Measurements from ENCODE around the gene NFATC2. TPM values are rescaled to one million over a fixed set of nuclear protein-coding genes. Genes with fewer than 3 reads are reported as not detected.

NFATC2 gene
- total RNA-seq, 1 experiment from 2014 or later, result 5.0 TPM

GRCh38 chr20:51393571-51393970 is 148.9 kb downstream of the NFATC2 start:
- Histone ChIP-seq H3K79me2 (ENCODE audit: insufficient read depth, low read length) (no peaks in the 10 kb centered on the region), H3K4me1 (ENCODE audit: control insufficient read depth in 1 of 2, insufficient read depth in 2 of 2, low read length in 2 of 2) (no peaks in the 10 kb centered on the region), H2AFZ (ENCODE audit: low read depth, low read length, poor library complexity, severe bottlenecking) (no peak overlapping the region), H3K4me3 (replicated peaks in 1 of 2; ENCODE audit: low read depth in 1 of 2, low read length in 2 of 2) (no peak overlapping the region), H4K20me1 (ENCODE audit: insufficient read depth) (no peaks in the 10 kb centered on the region), H3K27ac (ENCODE audit: low read depth, low read length) (no peak overlapping the region), H3K9me3 (ENCODE audit: control insufficient read depth in 1 of 2, insufficient read depth in 1 of 2, low read depth in 1 of 2, low read length in 2 of 2) (no peaks in the 10 kb centered on the region), H3K36me3 (ENCODE audit: control insufficient read depth in 1 of 2, insufficient read depth in 2 of 2, low read length in 2 of 2) (no peaks in the 10 kb centered on the region), H3K4me2 (ENCODE audit: low read length) (no peak overlapping the region), H3K27me3 (ENCODE audit: insufficient read depth, low read length) (no peaks in the 10 kb centered on the region), H3K9ac (ENCODE audit: low read length) (no peak overlapping the region), H3K9me2 (ENCODE audit: insufficient read depth) (no peaks in the 10 kb centered on the region)
- TF ChIP-seq ATF3 (IDR thresholded peaks at IDR 0.05), result no peak
- no peak for TF ChIP-seq POLR2A (IDR thresholded peaks at IDR 0.05; ENCODE audit: borderline replicate concordance, extremely low read depth, insufficient read depth, insufficient read length)
- no peak for TF ChIP-seq RAD21 (IDR thresholded peaks at IDR 0.05; ENCODE audit: low read depth)
- no peak for TF ChIP-seq REST (IDR thresholded peaks at IDR 0.05; ENCODE audit: low read depth)
- TF ChIP-seq YY1 (IDR thresholded peaks at IDR 0.05; ENCODE audit: extremely low read depth, insufficient replicate concordance, low read depth, low read length), result no peak
- TF ChIP-seq EGR1 (IDR thresholded peaks at IDR 0.05; ENCODE audit: low read depth), result no peak
- no peak for TF ChIP-seq JUND (IDR thresholded peaks at IDR 0.05)
- no peak for TF ChIP-seq MAX (IDR thresholded peaks at IDR 0.05)
- no peak for TF ChIP-seq CTCF (IDR thresholded peaks at IDR 0.05 in 2 of 3, conservative IDR thresholded peaks at IDR 0.05 in 1 of 3; ENCODE audit: borderline replicate concordance in 1 of 3, insufficient read depth in 1 of 3, low read depth in 2 of 3, low read length in 2 of 3)
- TF ChIP-seq ZFX (IDR thresholded peaks at IDR 0.05), result no peak
- TF ChIP-seq FOSL1 (IDR thresholded peaks at IDR 0.05; ENCODE audit: low read depth), result no peak
- TF ChIP-seq SIN3A (IDR thresholded peaks at IDR 0.05; ENCODE audit: low read depth), result no peak
- no peak for TF ChIP-seq CBX3 (IDR thresholded peaks at IDR 0.05; ENCODE audit: low read depth)
- no peak for TF ChIP-seq ELF1 (IDR thresholded peaks at IDR 0.05; ENCODE audit: borderline replicate concordance, low read depth)
- TF ChIP-seq ZBTB33 (IDR thresholded peaks at IDR 0.05; ENCODE audit: extremely low read depth, insufficient replicate concordance, low read length), result no peak
- TF ChIP-seq SRF (IDR thresholded peaks at IDR 0.05; ENCODE audit: low read depth), result no peak
- TF ChIP-seq EZH2phosphoT487 (IDR thresholded peaks at IDR 0.05; ENCODE audit: borderline replicate concordance), result no peak
- TF ChIP-seq SP1 (IDR thresholded peaks at IDR 0.05; ENCODE audit: low read depth), result no peak
- intact Hi-C loops (cut with micrococcal nuclease), result no loop called here
- ChIA-PET CTCF (no interaction called here), POLR2A (no interaction called here), RAD21 (ENCODE audit: low non-redundant PET in 1 of 2, low total read pairs in 2 of 2, uncharacterized antibody in 2 of 2, unreplicated experiment in 2 of 2) (no interaction called here)
- no TSS peak for BruUV-seq (replicated peaks)
- ATAC-seq, result no peak
- DNase-seq (ENCODE audit: low read depth, low spot score), result no peak

Data from HCT116 (cell line).